ENCODE measurements around the gene TMEM125.

The TMEM125 gene

GRCh38 chr1:43250351-43250761, 19.4 kb upstream of the TMEM125 start:
- no peaks in the 10 kb centered on the region for H4K20me1 ChIP-seq (ENCODE audit: low read depth, low read length)
- no peak overlapping the region for H3K9ac ChIP-seq (ENCODE audit: low read length)
- H3K79me2 ChIP-seq (ENCODE audit: insufficient read depth, low read length) = no peaks in the 10 kb centered on the region
- no peaks in the 10 kb centered on the region for H3K9me2 ChIP-seq (replicated peaks; ENCODE audit: insufficient read depth, low read length)
- H3K9me3 ChIP-seq (ENCODE audit: insufficient read depth, low read length) = peaks cover 11% of the 10 kb centered on the region
- H3K36me3 ChIP-seq (ENCODE audit: low read length) = no peaks in the 10 kb centered on the region
- no peak overlapping the region for H3K4me3 ChIP-seq (ENCODE audit: insufficient read depth, low read length, poor library complexity, severe bottlenecking)
- H3K4me2 ChIP-seq (ENCODE audit: low read depth, low read length, poor library complexity, severe bottlenecking) = no peak overlapping the region
- H2AFZ ChIP-seq (ENCODE audit: low read depth, low read length, severe bottlenecking) = no peak overlapping the region
- TF ChIP-seq EZH2phosphoT487 (conservative IDR thresholded peaks at IDR 0.05; ENCODE audit: low read length) = no peak
- TF ChIP-seq CTCF (IDR thresholded peaks at IDR 0.05; ENCODE audit: insufficient read depth, low read length, poor library complexity, severe bottlenecking) = no peak
- no peaks in the 10 kb centered on the region for H3F3A ChIP-seq (ENCODE audit: insufficient read depth)
- no peaks in the 10 kb centered on the region for H3K27me3 ChIP-seq (ENCODE audit: low read length)
- H3K27ac ChIP-seq (ENCODE audit: low read depth, low read length) = no peak overlapping the region

GRCh38 chr1:43251024-43251423, 18.8 kb upstream of the TMEM125 start:
- Histone ChIP-seq H3K9ac (ENCODE audit: low read length) (no peak overlapping the region), H3K9me2 (replicated peaks; ENCODE audit: insufficient read depth, low read length) (no peaks in the 10 kb centered on the region), H3K79me2 (ENCODE audit: insufficient read depth, low read length) (no peaks in the 10 kb centered on the region), H3K4me3 (ENCODE audit: insufficient read depth, low read length, poor library complexity, severe bottlenecking) (no peak overlapping the region), H2AFZ (ENCODE audit: low read depth, low read length, severe bottlenecking) (no peak overlapping the region), H4K20me1 (ENCODE audit: low read depth, low read length) (no peaks in the 10 kb centered on the region), H3F3A (ENCODE audit: insufficient read depth) (no peaks in the 10 kb centered on the region), H3K36me3 (ENCODE audit: low read length) (no peaks in the 10 kb centered on the region), H3K4me2 (ENCODE audit: low read depth, low read length, poor library complexity, severe bottlenecking) (no peak overlapping the region), H3K27me3 (ENCODE audit: low read length) (no peaks in the 10 kb centered on the region), H3K27ac (ENCODE audit: low read depth, low read length) (no peak overlapping the region), H3K9me3 (ENCODE audit: insufficient read depth, low read length) (peaks cover 9% of the 10 kb centered on the region)
- no peak for TF ChIP-seq CTCF (IDR thresholded peaks at IDR 0.05; ENCODE audit: insufficient read depth, low read length, poor library complexity, severe bottlenecking)
- TF ChIP-seq EZH2phosphoT487 (conservative IDR thresholded peaks at IDR 0.05; ENCODE audit: low read length) = no peak

- Histone ChIP-seq H2AFZ (ENCODE audit: low read depth, low read length, severe bottlenecking) (no peak overlapping the region), H3K79me2 (ENCODE audit: insufficient read depth, low read length) (no peaks in the 10 kb centered on the region), H3K9me2 (replicated peaks; ENCODE audit: insufficient read depth, low read length) (no peaks in the 10 kb centered on the region), H3K36me3 (ENCODE audit: low read length) (no peaks in the 10 kb centered on the region), H3K4me3 (ENCODE audit: insufficient read depth, low read length, poor library complexity, severe bottlenecking) (no peak overlapping the region), H3K27me3 (ENCODE audit: low read length) (no peaks in the 10 kb centered on the region), H3K9me3 (ENCODE audit: insufficient read depth, low read length) (peaks cover 2% of the 10 kb centered on the region), H4K20me1 (ENCODE audit: low read depth, low read length) (no peaks in the 10 kb centered on the region), H3K27ac (ENCODE audit: low read depth, low read length) (no peak overlapping the region), H3F3A (ENCODE audit: insufficient read depth) (no peaks in the 10 kb centered on the region), H3K9ac (ENCODE audit: low read length) (no peak overlapping the region), H3K4me2 (ENCODE audit: low read depth, low read length, poor library complexity, severe bottlenecking) (no peak overlapping the region)
- TF ChIP-seq EZH2phosphoT487 (conservative IDR thresholded peaks at IDR 0.05; ENCODE audit: low read length) = no peak
Observed at GRCh38 chr1:43252225-43252624, 17.6 kb upstream of the TMEM125 start.

- no peak overlapping the region for H2AFZ ChIP-seq (ENCODE audit: low read depth, low read length, severe bottlenecking)
- H3K79me2 ChIP-seq (ENCODE audit: insufficient read depth, low read length) = no peaks in the 10 kb centered on the region
- H4K20me1 ChIP-seq (ENCODE audit: low read depth, low read length) = no peaks in the 10 kb centered on the region
- no peak overlapping the region for H3K27ac ChIP-seq (ENCODE audit: low read depth, low read length)
- no peak overlapping the region for H3K4me3 ChIP-seq (ENCODE audit: insufficient read depth, low read length, poor library complexity, severe bottlenecking)
- H3K27me3 ChIP-seq (ENCODE audit: low read length) = no peaks in the 10 kb centered on the region
- no peak overlapping the region for H3K4me2 ChIP-seq (ENCODE audit: low read depth, low read length, poor library complexity, severe bottlenecking)
- H3K9ac ChIP-seq (ENCODE audit: low read length) = no peak overlapping the region
- H3K9me3 ChIP-seq (ENCODE audit: insufficient read depth, low read length) = no peaks in the 10 kb centered on the region; the same call in 1 of the 2 replicates
- H3K9me2 ChIP-seq (replicated peaks; ENCODE audit: insufficient read depth, low read length) = no peaks in the 10 kb centered on the region
- H3K36me3 ChIP-seq (ENCODE audit: low read length) = no peaks in the 10 kb centered on the region
- TF ChIP-seq EZH2phosphoT487 (conservative IDR thresholded peaks at IDR 0.05; ENCODE audit: low read length) (no peak), CTCF (IDR thresholded peaks at IDR 0.05; ENCODE audit: insufficient read depth, low read length, poor library complexity, severe bottlenecking) (no peak)
- no peaks in the 10 kb centered on the region for H3F3A ChIP-seq (ENCODE audit: insufficient read depth)
Observed at GRCh38 chr1:43253173-43253572, 16.6 kb upstream of the TMEM125 start.

Measured in SU-DHL-6 (cell line).